Tibial nerve (tissue), 3 donors: ENCODE results near the gene PRXL2C.

ENCODE experiments used
- CTCF ChIP-seq, 5 experiments: fragments of 200-600 bp in 3 of 5; fragments of 450-650 bp in 2 of 5; sonication (generic) in 3 of 5; IDR thresholded peaks; one replicate each; pipeline ENCODE4 v1.5.1; 2016 to 2019; ENCODE audit warnings: antibody characterized with exemption in 5 of 5, mild to moderate bottlenecking in 3 of 5, moderate library complexity in 2 of 5
- POLR2A ChIP-seq, 2 donors: fragments of 450-650 bp; IDR thresholded peaks; one replicate each; pipeline ENCODE4 v1.6.1; 2017; ENCODE audit warnings: antibody characterized with exemption in 2 of 2, mild to moderate bottlenecking in 2 of 2, moderate library complexity in 2 of 2

- no peak for TF ChIP-seq CTCF (IDR thresholded peaks at IDR 0.05)
- no peak for TF ChIP-seq POLR2A (IDR thresholded peaks at IDR 0.05)
Observed at GRCh38 chr9:96609732-96610131, 45.4 kb downstream of the PRXL2C start.
